ENCODE data around the gene LRP2.

LRP2 gene

GRCh38 chr2:169077674-169078240, 284.6 kb downstream of the LRP2 start:
- CTCF ChIA-PET = interaction anchor here (0.6 kb wide), 1 partner anchor 32 kb away, joined by 5 read pairs; no protein-coding TSS in a partner anchor
- Histone ChIP-seq H3K27me3 (replicated peaks in 2 of 5; ENCODE audit: control insufficient read depth in 4 of 5, insufficient read depth in 5 of 5, low read length in 4 of 5) (no peaks in the 10 kb centered on the region), H3K4me3 (ENCODE audit: control insufficient read depth in 1 of 7, extremely low read depth in 1 of 7, insufficient read depth in 4 of 7, low read depth in 2 of 7, low read length in 6 of 7) (no peak overlapping the region), H3K4me1 (ENCODE audit: control extremely low read depth in 1 of 4, control insufficient read depth in 4 of 4, insufficient read depth in 4 of 4, low read length in 3 of 4) (peaks cover 9 to 34% (median 22%) of the 10 kb centered on the region in 4 experiments), H3K36me3 (ENCODE audit: control insufficient read depth in 4 of 4, insufficient read depth in 4 of 4, low read length in 3 of 4) (no peaks in the 10 kb centered on the region), H3K9me3 (ENCODE audit: control extremely low read depth in 1 of 5, control insufficient read depth in 4 of 5, insufficient read depth in 2 of 5, low read depth in 1 of 5, low read length in 4 of 5) (no peaks in the 10 kb centered on the region), H3K27ac (ENCODE audit: insufficient read depth in 1 of 2, low read depth in 1 of 2, low read length in 2 of 2, poor library complexity in 1 of 2, severe bottlenecking in 2 of 2) (no peak overlapping the region)
- DNase-seq = no peak
- POLR2A ChIA-PET = no interaction called here
- WGBS (ENCODE audit: insufficient coverage) = 96% methylated on average over 2 of the region's 2 CpGs

Measured in common myeloid progenitor, CD34-positive (primary cell).